HEK293 (cell line): ENCODE measurements around the gene ZNF423.

Experiments used
- CTCF ChIA-PET: fragments of 350-600 bp; formaldehyde crosslinking; extraction: SDS; loops from one replicate; lab custom pipeline; 2021; ENCODE audit warnings: antibody characterized with exemption; lab: Yijun Ruan, JAX
- POLR2A ChIA-PET: fragments of 300-600 bp; formaldehyde crosslinking; extraction: SDS; loops from one replicate; lab custom pipeline; 2020; ENCODE audit warnings: antibody characterized with exemption, inconsistent platforms; lab: Yijun Ruan, JAX
- H3K27ac ChIP-seq: fragments of 200-500 bp; sonication (Bioruptor generic); 2 replicates; pipeline ENCODE4 v1.5.1; 2014; ENCODE audit warnings: low read depth, low read length, control low read depth, inconsistent platforms; ENCODE audit errors: extremely low read depth
- H3K36me3 ChIP-seq, 2 experiments: fragments of 200-500 bp in 1 of 2; sonication (Bioruptor generic) in 1 of 2; 1 replicate in 1 of 2; 2 replicates in 1 of 2; pipeline ENCODE4 v1.5.1; 2014 to 2017; ENCODE audit warnings: inconsistent platforms in 2 of 2, low read length in 2 of 2; ENCODE audit not compliant: control insufficient read depth in 2 of 2, insufficient read depth in 1 of 2
- H3K4me1 ChIP-seq: fragments of 200-500 bp; sonication (Bioruptor generic); 2 replicates; pipeline ENCODE4 v1.5.1; 2014; ENCODE audit warnings: mild to moderate bottlenecking, low read length, inconsistent platforms; ENCODE audit not compliant: control insufficient read depth, insufficient read depth
- H3K4me3 ChIP-seq: 2 replicates; pipeline ENCODE4 v1.5.1; 2011; ENCODE audit warnings: low read depth, mild to moderate bottlenecking, control low read depth, low read length, moderate library complexity
- H3K9me3 ChIP-seq: fragments of 200-500 bp; sonication (Bioruptor generic); 2 replicates; pipeline ENCODE4 v1.5.1; 2014; ENCODE audit warnings: low read depth, low read length, inconsistent platforms; ENCODE audit not compliant: control insufficient read depth, insufficient read depth
- HOXD13 ChIP-seq: sonication (generic); formaldehyde crosslinking; IDR thresholded peaks from 2 replicates; pipeline ENCODE4 v1.8.0; 2022; ENCODE audit warnings: missing genetic modification reagents, borderline replicate concordance
- KLF1 ChIP-seq: fragments of 450-650 bp; formaldehyde crosslinking; IDR thresholded peaks from 2 replicates; pipeline ENCODE4 v1.5.1; 2016; ENCODE audit warnings: missing biosample characterization, missing genetic modification characterization
- ZBTB17 ChIP-seq: fragments of 450-650 bp; formaldehyde crosslinking; IDR thresholded peaks from 2 replicates; pipeline ENCODE4 v1.5.1; 2016; ENCODE audit warnings: missing biosample characterization, missing genetic modification characterization
- ZBTB20 ChIP-seq: fragments of 450-650 bp; formaldehyde crosslinking; IDR thresholded peaks from 2 replicates; pipeline ENCODE4 v1.5.1; 2016; ENCODE audit warnings: missing biosample characterization, missing genetic modification characterization
- ZBTB8A ChIP-seq: fragments of 450-650 bp; formaldehyde crosslinking; IDR thresholded peaks from 2 replicates; pipeline ENCODE4 v1.5.1; 2016; ENCODE audit warnings: missing biosample characterization, missing genetic modification characterization
- ZNF214 ChIP-seq: fragments of 450-650 bp; formaldehyde crosslinking; IDR thresholded peaks from 2 replicates; pipeline ENCODE4 v1.5.1; 2017; ENCODE audit warnings: missing biosample characterization, mild to moderate bottlenecking, missing genetic modification characterization, borderline replicate concordance
- ZNF335 ChIP-seq: fragments of 450-650 bp; formaldehyde crosslinking; conservative IDR thresholded peaks from 2 replicates; pipeline ENCODE4 v1.5.1; 2016; ENCODE audit warnings: missing biosample characterization, missing genetic modification characterization
- ZNF404 ChIP-seq: fragments of 450-650 bp; formaldehyde crosslinking; IDR thresholded peaks from 2 replicates; pipeline ENCODE4 v1.5.1; 2017; ENCODE audit warnings: missing biosample characterization, missing genetic modification characterization
- ZNF510 ChIP-seq: fragments of 450-650 bp; formaldehyde crosslinking; IDR thresholded peaks from 2 replicates; pipeline ENCODE4 v1.5.1; 2018; ENCODE audit warnings: mild to moderate bottlenecking, missing genetic modification characterization, missing biosample characterization; ENCODE audit not compliant: insufficient replicate concordance
- ZNF558 ChIP-seq: fragments of 450-650 bp; formaldehyde crosslinking; IDR thresholded peaks from 2 replicates; pipeline ENCODE4 v1.5.1; 2016; ENCODE audit warnings: missing biosample characterization, missing genetic modification characterization
- ZNF664 ChIP-seq: fragments of 450-650 bp; formaldehyde crosslinking; IDR thresholded peaks from 2 replicates; pipeline ENCODE4 v1.5.1; 2016; ENCODE audit warnings: missing biosample characterization, missing genetic modification characterization
- ZNF707 ChIP-seq: fragments of 450-650 bp; formaldehyde crosslinking; IDR thresholded peaks from 2 replicates; pipeline ENCODE4 v1.5.1; 2016; ENCODE audit warnings: missing biosample characterization, missing genetic modification characterization
- ZNF76 ChIP-seq: fragments of 450-650 bp; formaldehyde crosslinking; IDR thresholded peaks from 2 replicates; pipeline ENCODE4; 2016; ENCODE audit warnings: low read depth, missing biosample characterization, missing genetic modification characterization, borderline replicate concordance
- ZNF768 ChIP-seq: fragments of 450-650 bp; formaldehyde crosslinking; IDR thresholded peaks from 2 replicates; pipeline ENCODE4 v1.5.1; 2018; ENCODE audit warnings: missing biosample characterization, mild to moderate bottlenecking, missing genetic modification characterization
- ZNF791 ChIP-seq: fragments of 450-650 bp; formaldehyde crosslinking; IDR thresholded peaks from 2 replicates; pipeline ENCODE4 v1.5.1; 2016; ENCODE audit warnings: missing biosample characterization, missing genetic modification characterization
- TF ChIP-seq, protein P1 (sequence below): fragments of 450-650 bp; formaldehyde crosslinking; IDR thresholded peaks from 2 replicates; pipeline ENCODE4 v1.5.1; 2016; ENCODE audit warnings: missing biosample characterization, missing genetic modification characterization, low read depth
- TF ChIP-seq, protein P2 (sequence below): fragments of 450-650 bp; formaldehyde crosslinking; IDR thresholded peaks from 2 replicates; pipeline ENCODE4 v1.5.1; 2016; ENCODE audit warnings: missing biosample characterization, missing genetic modification characterization, low read depth
- TF ChIP-seq, protein P3 (sequence below): fragments of 450-650 bp; formaldehyde crosslinking; IDR thresholded peaks from 2 replicates; pipeline ENCODE4 v1.5.1; 2017; ENCODE audit warnings: missing biosample characterization, missing genetic modification characterization
- TF ChIP-seq, protein P4 (sequence below): fragments of 450-650 bp; formaldehyde crosslinking; IDR thresholded peaks from 2 replicates; pipeline ENCODE4 v1.5.1; 2016; ENCODE audit warnings: missing biosample characterization, missing genetic modification characterization
- TF ChIP-seq, protein P5 (sequence below): fragments of 450-650 bp; formaldehyde crosslinking; conservative IDR thresholded peaks from 2 replicates; pipeline ENCODE4 v1.5.1; 2016; ENCODE audit warnings: low read depth, missing biosample characterization, missing genetic modification characterization
- TF ChIP-seq, protein P6 (sequence below): IDR thresholded peaks from 2 replicates; pipeline ENCODE4 v1.6.1; 2011; ENCODE audit warnings: mild to moderate bottlenecking, low read depth, low read length, borderline replicate concordance
- TF ChIP-seq, protein P7 (sequence below): fragments of 450-650 bp; formaldehyde crosslinking; IDR thresholded peaks from 2 replicates; pipeline ENCODE4 v1.5.1; 2016; ENCODE audit warnings: missing biosample characterization, missing genetic modification characterization

Gene ZNF423

DNA sequence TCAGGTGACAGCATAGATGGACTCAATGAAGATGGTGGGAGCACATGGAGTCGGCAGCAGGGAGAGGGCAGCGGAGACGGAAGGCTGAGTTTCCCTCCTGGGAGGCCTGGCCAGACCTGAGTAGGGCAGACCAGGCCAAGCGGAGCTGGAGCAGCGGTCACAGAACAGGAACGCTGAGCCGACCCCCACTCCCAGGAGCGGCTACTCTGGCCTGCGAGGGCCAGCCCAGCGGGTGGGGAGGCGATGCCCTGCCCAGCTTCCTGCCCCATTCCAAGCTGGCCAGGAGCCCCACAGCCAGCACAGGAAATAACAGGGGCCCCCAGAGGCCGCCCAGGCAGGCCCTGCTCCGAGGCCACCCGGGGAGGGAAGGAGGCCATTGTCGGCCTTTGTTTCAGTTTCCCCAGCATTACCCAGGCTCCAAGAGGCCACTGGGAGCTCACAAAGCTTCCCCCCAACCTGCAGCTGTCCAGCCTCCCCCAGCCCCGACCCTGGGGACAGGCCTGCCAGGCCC is 79.8 kb downstream of the ZNF423 start:
- H3K4me3 ChIP-seq = no peak overlapping the region
- POLR2A ChIA-PET = no interaction called here
- CTCF ChIA-PET = no interaction called here
- no peak overlapping the region for H3K27ac ChIP-seq
- H3K4me1 ChIP-seq = no peaks in the 10 kb centered on the region
- H3K36me3 ChIP-seq = no peaks in the 10 kb centered on the region
- no peaks in the 10 kb centered on the region for H3K9me3 ChIP-seq
- TF ChIP-seq ZNF707 = no peak
- TF ChIP-seq ZBTB17 = 0 out of 2 replicates have a peak, but pooled peaks have one; percentile 34
- TF ChIP-seq ZNF558 (tag by site-specific recombination) = no peak
- TF ChIP-seq ZNF664 (tag by site-specific recombination) = no peak
- TF ChIP-seq, protein P1, sequence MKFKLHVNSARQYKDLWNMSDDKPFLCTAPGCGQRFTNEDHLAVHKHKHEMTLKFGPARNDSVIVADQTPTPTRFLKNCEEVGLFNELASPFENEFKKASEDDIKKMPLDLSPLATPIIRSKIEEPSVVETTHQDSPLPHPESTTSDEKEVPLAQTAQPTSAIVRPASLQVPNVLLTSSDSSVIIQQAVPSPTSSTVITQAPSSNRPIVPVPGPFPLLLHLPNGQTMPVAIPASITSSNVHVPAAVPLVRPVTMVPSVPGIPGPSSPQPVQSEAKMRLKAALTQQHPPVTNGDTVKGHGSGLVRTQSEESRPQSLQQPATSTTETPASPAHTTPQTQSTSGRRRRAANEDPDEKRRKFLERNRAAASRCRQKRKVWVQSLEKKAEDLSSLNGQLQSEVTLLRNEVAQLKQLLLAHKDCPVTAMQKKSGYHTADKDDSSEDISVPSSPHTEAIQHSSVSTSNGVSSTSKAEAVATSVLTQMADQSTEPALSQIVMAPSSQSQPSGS (tag by site-specific recombination) = no peak

DNA sequence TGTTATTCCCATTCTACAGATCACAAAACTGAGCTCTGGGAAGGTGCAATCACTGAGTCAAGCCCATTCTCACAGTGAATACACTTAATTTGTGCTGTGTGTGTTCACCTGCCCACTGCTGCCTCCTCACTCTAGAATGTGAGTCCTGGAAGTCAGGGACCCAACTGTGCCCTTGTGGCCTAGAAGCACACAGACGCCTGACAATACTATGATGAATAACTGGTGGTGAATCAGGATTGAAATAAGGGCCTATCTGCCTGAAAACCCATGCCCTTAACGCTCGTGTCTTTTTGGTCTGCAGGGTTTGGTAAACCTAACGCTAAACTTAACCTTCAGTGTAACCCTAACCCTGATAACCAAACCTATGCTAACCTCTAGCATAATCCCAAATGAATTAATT is 80.3 kb downstream of the ZNF423 start:
- Histone ChIP-seq H3K9me3 (no peaks in the 10 kb centered on the region), H3K36me3 (no peaks in the 10 kb centered on the region), H3K4me3 (no peak overlapping the region), H3K4me1 (no peaks in the 10 kb centered on the region), H3K27ac (no peak overlapping the region)
- ChIA-PET CTCF (no interaction called here), POLR2A (no interaction called here)
- no peak for TF ChIP-seq ZNF214 (tag by site-specific recombination)
- TF ChIP-seq, protein P2, sequence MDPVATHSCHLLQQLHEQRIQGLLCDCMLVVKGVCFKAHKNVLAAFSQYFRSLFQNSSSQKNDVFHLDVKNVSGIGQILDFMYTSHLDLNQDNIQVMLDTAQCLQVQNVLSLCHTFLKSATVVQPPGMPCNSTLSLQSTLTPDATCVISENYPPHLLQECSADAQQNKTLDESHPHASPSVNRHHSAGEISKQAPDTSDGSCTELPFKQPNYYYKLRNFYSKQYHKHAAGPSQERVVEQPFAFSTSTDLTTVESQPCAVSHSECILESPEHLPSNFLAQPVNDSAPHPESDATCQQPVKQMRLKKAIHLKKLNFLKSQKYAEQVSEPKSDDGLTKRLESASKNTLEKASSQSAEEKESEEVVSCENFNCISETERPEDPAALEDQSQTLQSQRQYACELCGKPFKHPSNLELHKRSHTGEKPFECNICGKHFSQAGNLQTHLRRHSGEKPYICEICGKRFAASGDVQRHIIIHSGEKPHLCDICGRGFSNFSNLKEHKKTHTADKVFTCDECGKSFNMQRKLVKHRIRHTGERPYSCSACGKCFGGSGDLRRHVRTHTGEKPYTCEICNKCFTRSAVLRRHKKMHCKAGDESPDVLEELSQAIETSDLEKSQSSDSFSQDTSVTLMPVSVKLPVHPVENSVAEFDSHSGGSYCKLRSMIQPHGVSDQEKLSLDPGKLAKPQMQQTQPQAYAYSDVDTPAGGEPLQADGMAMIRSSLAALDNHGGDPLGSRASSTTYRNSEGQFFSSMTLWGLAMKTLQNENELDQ (tag by site-specific recombination) = no peak
- TF ChIP-seq ZNF768 (tag by site-specific recombination) = no peak
- TF ChIP-seq ZNF791 (tag by site-specific recombination) = no peak
- TF ChIP-seq, protein P3, sequence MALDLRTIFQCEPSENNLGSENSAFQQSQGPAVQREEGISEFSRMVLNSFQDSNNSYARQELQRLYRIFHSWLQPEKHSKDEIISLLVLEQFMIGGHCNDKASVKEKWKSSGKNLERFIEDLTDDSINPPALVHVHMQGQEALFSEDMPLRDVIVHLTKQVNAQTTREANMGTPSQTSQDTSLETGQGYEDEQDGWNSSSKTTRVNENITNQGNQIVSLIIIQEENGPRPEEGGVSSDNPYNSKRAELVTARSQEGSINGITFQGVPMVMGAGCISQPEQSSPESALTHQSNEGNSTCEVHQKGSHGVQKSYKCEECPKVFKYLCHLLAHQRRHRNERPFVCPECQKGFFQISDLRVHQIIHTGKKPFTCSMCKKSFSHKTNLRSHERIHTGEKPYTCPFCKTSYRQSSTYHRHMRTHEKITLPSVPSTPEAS (tag by site-specific recombination) = no peak
- TF ChIP-seq HOXD13 = no peak
- TF ChIP-seq KLF1 (tag by site-specific recombination) = no peak
- TF ChIP-seq, protein P4, sequence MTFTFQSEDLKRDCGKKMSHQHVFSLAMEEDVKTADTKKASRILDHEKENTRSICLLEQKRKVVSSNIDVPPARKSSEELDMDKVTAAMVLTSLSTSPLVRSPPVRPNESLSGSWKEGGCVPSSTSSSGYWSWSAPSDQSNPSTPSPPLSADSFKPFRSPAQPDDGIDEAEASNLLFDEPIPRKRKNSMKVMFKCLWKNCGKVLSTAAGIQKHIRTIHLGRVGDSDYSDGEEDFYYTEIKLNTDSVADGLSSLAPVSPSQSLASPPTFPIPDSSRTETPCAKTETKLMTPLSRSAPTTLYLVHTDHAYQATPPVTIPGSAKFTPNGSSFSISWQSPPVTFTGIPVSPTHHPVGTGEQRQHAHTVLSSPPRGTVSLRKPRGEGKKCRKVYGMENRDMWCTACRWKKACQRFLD (tag by site-specific recombination) = no peak
- no peak for TF ChIP-seq ZNF404 (tag by site-specific recombination)
- TF ChIP-seq ZBTB8A = no peak
- TF ChIP-seq, protein P5, sequence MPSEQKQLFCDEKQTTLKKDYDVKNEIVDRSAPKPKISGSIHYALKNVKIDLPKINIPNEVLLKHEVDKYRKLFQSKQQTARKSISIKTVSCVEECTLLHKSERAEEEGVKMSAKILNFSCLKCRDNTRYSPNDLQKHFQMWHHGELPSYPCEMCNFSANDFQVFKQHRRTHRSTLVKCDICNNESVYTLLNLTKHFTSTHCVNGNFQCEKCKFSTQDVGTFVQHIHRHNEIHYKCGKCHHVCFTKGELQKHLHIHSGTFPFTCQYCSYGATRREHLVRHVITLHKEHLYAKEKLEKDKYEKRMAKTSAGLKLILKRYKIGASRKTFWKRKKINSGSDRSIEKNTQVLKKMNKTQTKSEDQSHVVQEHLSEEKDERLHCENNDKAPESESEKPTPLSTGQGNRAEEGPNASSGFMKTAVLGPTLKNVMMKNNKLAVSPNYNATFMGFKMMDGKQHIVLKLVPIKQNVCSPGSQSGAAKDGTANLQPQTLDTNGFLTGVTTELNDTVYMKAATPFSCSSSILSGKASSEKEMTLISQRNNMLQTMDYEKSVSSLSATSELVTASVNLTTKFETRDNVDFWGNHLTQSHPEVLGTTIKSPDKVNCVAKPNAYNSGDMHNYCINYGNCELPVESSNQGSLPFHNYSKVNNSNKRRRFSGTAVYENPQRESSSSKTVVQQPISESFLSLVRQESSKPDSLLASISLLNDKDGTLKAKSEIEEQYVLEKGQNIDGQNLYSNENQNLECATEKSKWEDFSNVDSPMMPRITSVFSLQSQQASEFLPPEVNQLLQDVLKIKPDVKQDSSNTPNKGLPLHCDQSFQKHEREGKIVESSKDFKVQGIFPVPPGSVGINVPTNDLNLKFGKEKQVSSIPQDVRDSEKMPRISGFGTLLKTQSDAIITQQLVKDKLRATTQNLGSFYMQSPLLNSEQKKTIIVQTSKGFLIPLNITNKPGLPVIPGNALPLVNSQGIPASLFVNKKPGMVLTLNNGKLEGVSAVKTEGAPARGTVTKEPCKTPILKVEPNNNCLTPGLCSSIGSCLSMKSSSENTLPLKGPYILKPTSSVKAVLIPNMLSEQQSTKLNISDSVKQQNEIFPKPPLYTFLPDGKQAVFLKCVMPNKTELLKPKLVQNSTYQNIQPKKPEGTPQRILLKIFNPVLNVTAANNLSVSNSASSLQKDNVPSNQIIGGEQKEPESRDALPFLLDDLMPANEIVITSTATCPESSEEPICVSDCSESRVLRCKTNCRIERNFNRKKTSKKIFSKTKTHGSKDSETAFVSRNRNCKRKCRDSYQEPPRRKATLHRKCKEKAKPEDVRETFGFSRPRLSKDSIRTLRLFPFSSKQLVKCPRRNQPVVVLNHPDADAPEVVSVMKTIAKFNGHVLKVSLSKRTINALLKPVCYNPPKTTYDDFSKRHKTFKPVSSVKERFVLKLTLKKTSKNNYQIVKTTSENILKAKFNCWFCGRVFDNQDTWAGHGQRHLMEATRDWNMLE (tag by site-specific recombination) = no peak
- TF ChIP-seq ZNF335 (tag by site-specific recombination) = no peak
- TF ChIP-seq, protein P6, sequence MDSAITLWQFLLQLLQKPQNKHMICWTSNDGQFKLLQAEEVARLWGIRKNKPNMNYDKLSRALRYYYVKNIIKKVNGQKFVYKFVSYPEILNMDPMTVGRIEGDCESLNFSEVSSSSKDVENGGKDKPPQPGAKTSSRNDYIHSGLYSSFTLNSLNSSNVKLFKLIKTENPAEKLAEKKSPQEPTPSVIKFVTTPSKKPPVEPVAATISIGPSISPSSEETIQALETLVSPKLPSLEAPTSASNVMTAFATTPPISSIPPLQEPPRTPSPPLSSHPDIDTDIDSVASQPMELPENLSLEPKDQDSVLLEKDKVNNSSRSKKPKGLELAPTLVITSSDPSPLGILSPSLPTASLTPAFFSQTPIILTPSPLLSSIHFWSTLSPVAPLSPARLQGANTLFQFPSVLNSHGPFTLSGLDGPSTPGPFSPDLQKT = no peak
- no peak for TF ChIP-seq ZNF510 (tag by site-specific recombination)
- no peak for TF ChIP-seq ZBTB20 (tag by site-specific recombination)
- TF ChIP-seq, protein P7, sequence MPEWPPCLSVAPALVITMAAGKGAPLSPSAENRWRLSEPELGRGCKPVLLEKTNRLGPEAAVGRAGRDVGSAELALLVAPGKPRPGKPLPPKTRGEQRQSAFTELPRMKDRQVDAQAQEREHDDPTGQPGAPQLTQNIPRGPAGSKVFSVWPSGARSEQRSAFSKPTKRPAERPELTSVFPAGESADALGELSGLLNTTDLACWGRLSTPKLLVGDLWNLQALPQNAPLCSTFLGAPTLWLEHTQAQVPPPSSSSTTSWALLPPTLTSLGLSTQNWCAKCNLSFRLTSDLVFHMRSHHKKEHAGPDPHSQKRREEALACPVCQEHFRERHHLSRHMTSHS (tag by site-specific recombination) = no peak
- TF ChIP-seq ZNF76 (tag by site-specific recombination) = no peak
